ENCODE measurements around the gene CLEC14A. TPM values are rescaled to one million over a fixed set of nuclear protein-coding genes. Genes with fewer than 3 reads are reported as not detected.

CLEC14A gene
- total and polyA plus RNA-seq, 8 donors: 1.8 to 24.9 (median 9.6) TPM; not detected in 1

- H3K9me3 ChIP-seq: no peaks in the 10 kb centered on the region
- intact Hi-C loops (cut with DNase I; ENCODE audit: low total_unique reads): no loop called here
- no peaks in the 10 kb centered on the region for H3K27me3 ChIP-seq
- H3K4me1 ChIP-seq: peaks cover 4 to 11% (median 8%) of the 10 kb centered on the region in 4 donors
- no peak for TF ChIP-seq POLR2A (IDR thresholded peaks at IDR 0.05)
- no peak for TF ChIP-seq POLR2AphosphoS5 (IDR thresholded peaks at IDR 0.05)
- TF ChIP-seq CTCF (IDR thresholded peaks at IDR 0.05): no peak
- TF ChIP-seq EP300 (IDR thresholded peaks at IDR 0.05): no peak
- H3K36me3 ChIP-seq: no peaks in the 10 kb centered on the region
- H3K4me3 ChIP-seq: no peak overlapping the region
- no peak for DNase-seq
- 39 to 55% (median 42%) methylated on average over 2 of the region's 2 CpGs for WGBS, 5 donors
- H3K27ac ChIP-seq: no peak overlapping the region
Observed at GRCh38 chr14:38285962-38286361, 30.1 kb upstream of the CLEC14A start.

DNA sequence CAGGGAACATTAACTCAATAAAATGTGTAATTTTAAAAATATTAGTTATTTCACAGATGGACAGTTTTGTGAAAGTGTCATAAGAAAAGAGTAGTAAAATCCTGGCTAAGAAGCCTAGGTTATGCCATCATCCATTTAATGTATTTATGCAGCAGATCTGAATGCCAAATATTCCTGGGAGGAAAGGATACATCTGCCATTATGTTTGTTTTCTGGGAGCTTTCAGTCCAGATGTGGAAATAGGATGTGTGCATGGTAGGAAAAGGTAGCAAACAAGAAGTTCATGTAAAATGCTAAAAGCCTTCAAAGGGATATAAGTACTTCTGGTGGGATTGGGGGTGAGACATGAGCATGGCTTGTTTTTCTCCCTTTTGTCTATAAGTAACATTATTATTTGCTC, 27.0 kb upstream of the CLEC14A start:
- no peak overlapping the region for H3K27ac ChIP-seq
- no peaks in the 10 kb centered on the region for H3K36me3 ChIP-seq
- H3K4me3 ChIP-seq: no peak overlapping the region
- no peaks in the 10 kb centered on the region for H3K9me3 ChIP-seq
- no peaks in the 10 kb centered on the region for H3K27me3 ChIP-seq
- TF ChIP-seq EP300 (IDR thresholded peaks at IDR 0.05): no peak
- intact Hi-C loops (cut with DNase I; ENCODE audit: low total_unique reads): no loop called here
- no peaks in the 10 kb centered on the region for H3K4me1 ChIP-seq
- peak in 1 of 2 donors; percentile 6 for DNase-seq

- Histone ChIP-seq H3K4me3 (no peak overlapping the region), H3K9me3 (no peaks in the 10 kb centered on the region), H3K36me3 (no peaks in the 10 kb centered on the region), H3K4me1 (no peaks in the 10 kb centered on the region), H3K27ac (no peak overlapping the region), H3K27me3 (no peaks in the 10 kb centered on the region)
- TF ChIP-seq POLR2A (IDR thresholded peaks at IDR 0.05) (no peak), CTCF (IDR thresholded peaks at IDR 0.05) (no peak), POLR2AphosphoS5 (IDR thresholded peaks at IDR 0.05) (no peak), EP300 (IDR thresholded peaks at IDR 0.05) (no peak)
- intact Hi-C loops (cut with DNase I; ENCODE audit: low total_unique reads): no loop called here
- 64 to 72% (median 68%) methylated on average over 2 of the region's 2 CpGs for WGBS, 5 donors
- DNase-seq: no peak
Observed at GRCh38 chr14:38280081-38280480, 24.2 kb upstream of the CLEC14A start.

GRCh38 chr14:38279572-38279971, 23.7 kb upstream of the CLEC14A start:
- TF ChIP-seq POLR2AphosphoS5 (IDR thresholded peaks at IDR 0.05): no peak
- TF ChIP-seq CTCF (IDR thresholded peaks at IDR 0.05): no peak
- no peak for TF ChIP-seq POLR2A (IDR thresholded peaks at IDR 0.05)
- no peak for TF ChIP-seq EP300 (IDR thresholded peaks at IDR 0.05)
- DNase-seq: no peak
- WGBS, 5 donors: 90 to 94% (median 93%) methylated on average over 1 of the region's 1 CpG
- Histone ChIP-seq H3K27me3 (no peaks in the 10 kb centered on the region), H3K4me1 (no peaks in the 10 kb centered on the region), H3K9me3 (no peaks in the 10 kb centered on the region), H3K36me3 (no peaks in the 10 kb centered on the region), H3K27ac (no peak overlapping the region), H3K4me3 (no peak overlapping the region)
- intact Hi-C loops (cut with DNase I; ENCODE audit: low total_unique reads): no loop called here

- Histone ChIP-seq H3K27ac (no peak overlapping the region), H3K36me3 (no peaks in the 10 kb centered on the region), H3K9me3 (no peaks in the 10 kb centered on the region), H3K27me3 (no peaks in the 10 kb centered on the region), H3K4me1 (no peaks in the 10 kb centered on the region), H3K4me3 (no peak overlapping the region)
- DNase-seq: no peak
- intact Hi-C loops (cut with DNase I; ENCODE audit: low total_unique reads): no loop called here
- 28 to 59% (median 42%) methylated on average over 1 of the region's 1 CpG for WGBS, 5 donors
- no peak for TF ChIP-seq CTCF (IDR thresholded peaks at IDR 0.05)
Observed at GRCh38 chr14:38278035-38278434, 22.1 kb upstream of the CLEC14A start.
